Suprapubic skin (tissue), 4 donors: Measurements from ENCODE around the gene UNC119B. TPM values are rescaled to one million over a fixed set of nuclear protein-coding genes. Genes with fewer than 3 reads are reported as not detected.

Source experiments
- DNase-seq, 2 donors: peaks; one replicate each; pipeline ENCODE4 v3.0.0-alpha.2; 2019; ENCODE audit warnings: low spot score in 2 of 2
- H3K27ac ChIP-seq: fragments of 200-600 bp; sonication (generic); one replicate; pipeline ENCODE4 v1.5.1; 2019
- H3K27me3 ChIP-seq: fragments of 200-600 bp; sonication (generic); one replicate; pipeline ENCODE4 v1.5.1; 2019
- H3K36me3 ChIP-seq: fragments of 200-600 bp; sonication (generic); one replicate; pipeline ENCODE4 v1.5.1; 2019
- H3K4me1 ChIP-seq: fragments of 200-600 bp; sonication (generic); one replicate; pipeline ENCODE4 v1.5.1; 2019
- H3K4me3 ChIP-seq: fragments of 200-600 bp; sonication (generic); one replicate; pipeline ENCODE4 v1.5.1; 2019; ENCODE audit warnings: mild to moderate bottlenecking
- H3K9me3 ChIP-seq: fragments of 200-600 bp; sonication (generic); one replicate; pipeline ENCODE4 v1.5.1; 2019
- CTCF ChIP-seq, 2 donors: fragments of 200-600 bp in 1 of 2; fragments of 450-650 bp in 1 of 2; sonication (generic) in 1 of 2; IDR thresholded peaks; one replicate each; pipeline ENCODE4 v1.5.1; 2016 to 2019; ENCODE audit warnings: antibody characterized with exemption in 2 of 2, mild to moderate bottlenecking in 1 of 2, moderate library complexity in 1 of 2
- EP300 ChIP-seq: sonication (generic); formaldehyde crosslinking; IDR thresholded peaks from one replicate; pipeline ENCODE4 v1.6.1; 2017; ENCODE audit warnings: antibody characterized with exemption
- POLR2A ChIP-seq, 2 donors: fragments of 450-650 bp; IDR thresholded peaks; one replicate each; pipeline ENCODE4 v1.6.1; 2017; ENCODE audit warnings: antibody characterized with exemption in 2 of 2, mild to moderate bottlenecking in 2 of 2, moderate library complexity in 2 of 2
- POLR2AphosphoS5 ChIP-seq, 3 donors: sonication (generic); formaldehyde crosslinking; IDR thresholded peaks; one replicate each; pipeline ENCODE4 v1.6.1; 2017; ENCODE audit warnings: antibody characterized with exemption in 3 of 3
- WGBS: methylation state at CpG from one replicate; pipeline ENCODE4 v1.1.5; 2018; 5-methylcytosine and 5-hydroxymethylcytosine counted together
- total RNA-seq, 4 donors: library from RNA; depleted of rRNA; stranded (reverse); fragments of >200 nt; gene quantifications; one replicate each; pipeline ENCODE4 v1.1.0, GENCODE V29; 2016

The UNC119B gene
- total RNA-seq, 4 donors from 2014 or later = 14.2 to 27.6 (median 19.3) TPM

GRCh38 chr12:120713861-120714482 is 3.7 kb downstream of the UNC119B start:
- TF ChIP-seq POLR2A (IDR thresholded peaks at IDR 0.05) (no peak), POLR2AphosphoS5 (IDR thresholded peaks at IDR 0.05) (no peak), EP300 (no peak), CTCF (IDR thresholded peaks at IDR 0.05) (peak; percentile 75 to 82)
- Histone ChIP-seq H3K36me3 (peaks cover 55% of the 10 kb centered on the region), H3K27ac (no peak overlapping the region), H3K27me3 (no peaks in the 10 kb centered on the region), H3K4me1 (peaks cover 28% of the 10 kb centered on the region), H3K4me3 (no peak overlapping the region), H3K9me3 (no peaks in the 10 kb centered on the region)
- 21% methylated on average over 4 of the region's 4 CpGs for WGBS
- peak in 1 of 2 donors; percentile 71 for DNase-seq

- no peak overlapping the region for H3K27ac ChIP-seq
- 96% methylated on average over 9 of the region's 9 CpGs for WGBS
- TF ChIP-seq POLR2AphosphoS5 (IDR thresholded peaks at IDR 0.05) = no peak
- TF ChIP-seq POLR2A (IDR thresholded peaks at IDR 0.05) = no peak
- no peak for TF ChIP-seq EP300
- TF ChIP-seq CTCF (IDR thresholded peaks at IDR 0.05) = no peak
These were observed 7.8 kb downstream of the UNC119B start for GRCh38 chr12:120718055-120718454.

GRCh38 chr12:120719072-120719471 is 8.8 kb downstream of the UNC119B start:
- DNase-seq = no peak
- Histone ChIP-seq H3K4me3 (no peak overlapping the region), H3K36me3 (peaks cover 83% of the 10 kb centered on the region), H3K27ac (no peak overlapping the region), H3K9me3 (no peaks in the 10 kb centered on the region), H3K27me3 (no peaks in the 10 kb centered on the region), H3K4me1 (peaks cover 8% of the 10 kb centered on the region)
- WGBS = 94% methylated on average over 2 of the region's 2 CpGs
- TF ChIP-seq POLR2A (IDR thresholded peaks at IDR 0.05) (no peak), POLR2AphosphoS5 (IDR thresholded peaks at IDR 0.05) (no peak), EP300 (no peak)

More at GRCh38 chr12:120718055-120718454, 7.8 kb downstream of the UNC119B start:
- H3K9me3 ChIP-seq = no peaks in the 10 kb centered on the region
- no peaks in the 10 kb centered on the region for H3K27me3 ChIP-seq
- no peak overlapping the region for H3K4me3 ChIP-seq
- DNase-seq = no peak
- H3K4me1 ChIP-seq = peaks cover 12% of the 10 kb centered on the region
- peaks cover 91% of the 10 kb centered on the region for H3K36me3 ChIP-seq

GRCh38 chr12:120719496-120720233 is 9.4 kb downstream of the UNC119B start:
- no peak for TF ChIP-seq EP300
- no peak for TF ChIP-seq CTCF (IDR thresholded peaks at IDR 0.05)
- no peak for TF ChIP-seq POLR2A (IDR thresholded peaks at IDR 0.05)
- no peak for TF ChIP-seq POLR2AphosphoS5 (IDR thresholded peaks at IDR 0.05)
- H3K27ac ChIP-seq = no peak overlapping the region

GRCh38 chr12:120720234-120720986 is 10.2 kb downstream of the UNC119B start:
- WGBS = 78% methylated on average over 7 of the region's 7 CpGs
- DNase-seq = no peak
- peaks cover 72% of the 10 kb centered on the region for H3K36me3 ChIP-seq
- peak overlapping the region; percentile 24 for H3K27ac ChIP-seq
- H3K4me3 ChIP-seq = no peak overlapping the region
- H3K27me3 ChIP-seq = no peaks in the 10 kb centered on the region
- TF ChIP-seq CTCF (IDR thresholded peaks at IDR 0.05) (no peak), POLR2AphosphoS5 (IDR thresholded peaks at IDR 0.05) (no peak), POLR2A (IDR thresholded peaks at IDR 0.05) (no peak)
- H3K4me1 ChIP-seq = peaks cover 15% of the 10 kb centered on the region
- no peaks in the 10 kb centered on the region for H3K9me3 ChIP-seq

More at GRCh38 chr12:120719496-120720233, 9.4 kb downstream of the UNC119B start:
- Histone ChIP-seq H3K9me3 (no peaks in the 10 kb centered on the region), H3K27me3 (no peaks in the 10 kb centered on the region), H3K4me3 (no peak overlapping the region), H3K4me1 (peaks cover 8% of the 10 kb centered on the region), H3K36me3 (peaks cover 78% of the 10 kb centered on the region)
- no peak for DNase-seq
- 82% methylated on average over 11 of the region's 11 CpGs for WGBS
